H9 (cell line): Measurements from ENCODE around the gene COL27A1. TPM values are rescaled to one million over a fixed set of nuclear protein-coding genes. Genes with fewer than 3 reads are reported as not detected.

Experiments
- DNase-seq: peaks from one replicate; pipeline ENCODE4 v3.0.0-alpha.2; 2017
- H2AFZ ChIP-seq: one replicate; pipeline ENCODE4 v1.6.1; 2013; ENCODE audit warnings: mild to moderate bottlenecking, low read length, control low read depth, moderate library complexity
- H2AK5ac ChIP-seq: 2 replicates; pipeline ENCODE4 v1.6.1; 2013; ENCODE audit warnings: low read length, control low read depth, mixed read lengths; ENCODE audit not compliant: insufficient read length
- H2BK120ac ChIP-seq: one replicate; pipeline ENCODE4 v1.6.1; 2013; ENCODE audit warnings: low read depth, mild to moderate bottlenecking, low read length, control low read depth, inconsistent platforms; ENCODE audit not compliant: poor library complexity, severe bottlenecking
- H2BK12ac ChIP-seq: 2 replicates; pipeline ENCODE4 v1.6.1; 2013; ENCODE audit warnings: low read length, control low read depth, mixed read lengths, low read depth; ENCODE audit not compliant: insufficient read length
- H2BK15ac ChIP-seq: 2 replicates; pipeline ENCODE4 v1.6.1; 2013; ENCODE audit warnings: low read depth, low read length, control low read depth
- H2BK20ac ChIP-seq: one replicate; pipeline ENCODE4 v1.6.1; 2013; ENCODE audit warnings: low read depth, mild to moderate bottlenecking, low read length, control low read depth, inconsistent platforms; ENCODE audit not compliant: poor library complexity, severe bottlenecking
- H2BK5ac ChIP-seq: 2 replicates; pipeline ENCODE4 v1.6.1; 2013; ENCODE audit warnings: low read length, control low read depth, mixed read lengths; ENCODE audit not compliant: insufficient read length
- H3K14ac ChIP-seq: 2 replicates; pipeline ENCODE4 v1.6.1; 2013; ENCODE audit warnings: low read length, control low read depth; ENCODE audit not compliant: insufficient read depth
- H3K18ac ChIP-seq: 2 replicates; pipeline ENCODE4 v1.6.1; 2013; ENCODE audit warnings: low read depth, mild to moderate bottlenecking, mixed read lengths, low read length, control low read depth; ENCODE audit not compliant: insufficient read length
- H3K23ac ChIP-seq: 2 replicates; pipeline ENCODE4 v1.6.1; 2013; ENCODE audit warnings: low read length, control low read depth, mixed read lengths, low read depth; ENCODE audit not compliant: insufficient read length
- H3K23me2 ChIP-seq: 2 replicates; pipeline ENCODE4 v1.6.1; 2013; ENCODE audit warnings: low read depth, mild to moderate bottlenecking, mixed read lengths, low read length, control low read depth; ENCODE audit not compliant: insufficient read length, poor library complexity, severe bottlenecking
- H3K27ac ChIP-seq: 2 replicates; pipeline ENCODE4 v1.5.1; 2013; ENCODE audit warnings: low read length, control low read depth, mixed read lengths, low read depth; ENCODE audit not compliant: insufficient read length
- H3K27me3 ChIP-seq: 2 replicates; pipeline ENCODE4 v1.6.1; 2013; ENCODE audit warnings: low read length, control low read depth, inconsistent platforms; ENCODE audit not compliant: insufficient read depth
- H3K4ac ChIP-seq: 2 replicates; pipeline ENCODE4 v1.6.1; 2013; ENCODE audit warnings: low read depth, mild to moderate bottlenecking, control low read depth, inconsistent platforms, low read length, moderate library complexity
- H3K4me1 ChIP-seq: 2 replicates; pipeline ENCODE4 v1.6.1; 2013; ENCODE audit warnings: low read length, control low read depth, inconsistent platforms; ENCODE audit not compliant: insufficient read depth
- H3K4me2 ChIP-seq: 2 replicates; pipeline ENCODE4 v1.6.1; 2013; ENCODE audit warnings: low read length, control low read depth, mixed read lengths; ENCODE audit not compliant: insufficient read length, insufficient read depth
- H3K56ac ChIP-seq: 2 replicates; pipeline ENCODE4 v1.6.1; 2013; ENCODE audit warnings: low read depth, mild to moderate bottlenecking, mixed read lengths, low read length, control low read depth; ENCODE audit not compliant: insufficient read length
- H3K79me1 ChIP-seq: 2 replicates; pipeline ENCODE4 v1.6.1; 2013; ENCODE audit warnings: low read depth, mild to moderate bottlenecking, moderate library complexity, low read length, control low read depth, inconsistent platforms; ENCODE audit not compliant: insufficient read depth, poor library complexity, severe bottlenecking
- H3K79me2 ChIP-seq: 2 replicates; pipeline ENCODE4 v1.6.1; 2013; ENCODE audit warnings: low read length, control low read depth, inconsistent platforms; ENCODE audit not compliant: insufficient read depth
- H3K9ac ChIP-seq: 2 replicates; pipeline ENCODE4 v1.6.1; 2013; ENCODE audit warnings: low read length, control low read depth, mixed read lengths; ENCODE audit not compliant: insufficient read length; ENCODE audit errors: extremely low read depth
- H3K9me3 ChIP-seq: one replicate; pipeline ENCODE4 v1.6.1; 2013; ENCODE audit warnings: low read depth, low read length, inconsistent platforms; ENCODE audit not compliant: control insufficient read depth
- H3T11ph ChIP-seq: one replicate; pipeline ENCODE4 v1.6.1; 2013; ENCODE audit warnings: mild to moderate bottlenecking, low read length, control low read depth, inconsistent platforms
- H4K20me1 ChIP-seq: one replicate; pipeline ENCODE4 v1.6.1; 2013; ENCODE audit not compliant: control insufficient read depth, insufficient read length, insufficient read depth
- H4K5ac ChIP-seq: 2 replicates; pipeline ENCODE4 v1.6.1; 2013; ENCODE audit warnings: low read depth, mild to moderate bottlenecking, mixed read lengths, low read length, control low read depth; ENCODE audit not compliant: insufficient read length
- H4K8ac ChIP-seq: replicated peaks from 2 replicates; pipeline ENCODE4 v1.6.1; 2013; ENCODE audit warnings: low read length, control low read depth, mixed read lengths, low read depth; ENCODE audit not compliant: insufficient read length
- H4K91ac ChIP-seq: 2 replicates; pipeline ENCODE4 v1.6.1; 2013; ENCODE audit warnings: low read depth, mild to moderate bottlenecking, moderate library complexity, mixed read lengths, low read length, control low read depth; ENCODE audit not compliant: insufficient read length
- H3K27ac Mint-ChIP-seq, 3 experiments: 2 replicates in 2 of 3; 3 replicates in 1 of 3; pipeline ENCODE4 v1.8.0; 2020 to 2021; ENCODE audit warnings: mixed read lengths in 3 of 3, mild to moderate bottlenecking in 1 of 3, moderate library complexity in 1 of 3
- H3K27me3 Mint-ChIP-seq: 2 replicates; pipeline ENCODE4 v1.8.0; 2021; ENCODE audit warnings: low read depth, mild to moderate bottlenecking, moderate library complexity, mixed read lengths
- H3K36me3 Mint-ChIP-seq, 3 experiments: 2 replicates in 2 of 3; 3 replicates in 1 of 3; pipeline ENCODE4 v1.8.0; 2020 to 2021; ENCODE audit warnings: low read depth in 3 of 3, mixed read lengths in 3 of 3; ENCODE audit not compliant: insufficient read depth in 1 of 3
- H3K4me1 Mint-ChIP-seq, 2 experiments: 2 replicates each; pipeline ENCODE4 v1.8.0; 2020; ENCODE audit warnings: mixed read lengths in 2 of 2
- H3K4me3 Mint-ChIP-seq, 2 experiments: 2 replicates in 1 of 2; 3 replicates in 1 of 2; pipeline ENCODE4 v1.8.0; 2020 to 2021; ENCODE audit warnings: mild to moderate bottlenecking in 2 of 2, mixed read lengths in 2 of 2, moderate library complexity in 1 of 2
- H3K9me3 Mint-ChIP-seq, 2 experiments: 2 replicates in 1 of 2; 3 replicates in 1 of 2; pipeline ENCODE4 v1.8.0; 2020; ENCODE audit warnings: mild to moderate bottlenecking in 2 of 2, mixed read lengths in 2 of 2, moderate library complexity in 1 of 2
- CTCF ChIP-seq: fragments of 200-600 bp; sonication (generic); conservative IDR thresholded peaks from 3 replicates; pipeline ENCODE4 v1.8.0; 2021; ENCODE audit warnings: antibody characterized with exemption, mild to moderate bottlenecking
- WGBS: extraction: QIAGEN DNeasy Blood & Tissue Kit; methylation state at CpG from one replicate; pipeline ENCODE4 v1.1.7; 2013; ENCODE audit warnings: missing lambda C conversion rate, low lambda C conversion rate, mixed read lengths; ENCODE audit not compliant: insufficient read length; ENCODE audit errors: extremely low coverage; 5-methylcytosine and 5-hydroxymethylcytosine counted together
- total RNA-seq: library from RNA; stranded (reverse); gene quantifications from 2 replicates; pipeline ENCODE4 v1.2.1, GENCODE V29; 2021

The COL27A1 gene
- total RNA-seq, 1 experiment from 2014 or later = 17.9 TPM

GRCh38 chr9:114247491-114247890 is 92.2 kb downstream of the COL27A1 start:
- no peak overlapping the region for H4K5ac ChIP-seq
- H3K79me2 ChIP-seq = no peaks in the 10 kb centered on the region
- DNase-seq = no peak
- no peak overlapping the region for H3K4ac ChIP-seq
- H2BK20ac ChIP-seq = no peak overlapping the region
- no peak overlapping the region for H2AK5ac ChIP-seq
- H2BK5ac ChIP-seq = no peak overlapping the region
- no peak overlapping the region for H3K4me2 ChIP-seq
- H3K18ac ChIP-seq = no peak overlapping the region
- no CpG with 5 or more reads among the region's 5 CpGs for WGBS
- H2BK12ac ChIP-seq = no peak overlapping the region
- no peak overlapping the region for H4K91ac ChIP-seq
- H2AFZ ChIP-seq = no peak overlapping the region
- no peak overlapping the region for H3K27ac Mint-ChIP-seq
- H3K9me3 Mint-ChIP-seq = no peaks in the 10 kb centered on the region
- H3T11ph ChIP-seq = no peak overlapping the region
- H3K27me3 Mint-ChIP-seq = peaks cover under 1% of the 10 kb centered on the region; the same call in 1 of the 2 replicates
- no peak overlapping the region for H2BK15ac ChIP-seq
- H3K4me1 ChIP-seq = no peaks in the 10 kb centered on the region
- no peaks in the 10 kb centered on the region for H3K27me3 ChIP-seq
- H4K20me1 ChIP-seq = no peaks in the 10 kb centered on the region
- peaks cover 4 to 15% of the 10 kb centered on the region in 2 experiments for H3K4me1 Mint-ChIP-seq
- H4K8ac ChIP-seq = no peak overlapping the region
- no peak overlapping the region; the same call in 1 of the 2 replicates for H3K14ac ChIP-seq
- H3K36me3 Mint-ChIP-seq = peaks cover 0 to 8% (median 0%) of the 10 kb centered on the region in 3 experiments; a peak in 1 of 7 replicates
- no peak overlapping the region for H2BK120ac ChIP-seq
- H3K56ac ChIP-seq = no peak overlapping the region
- H3K23me2 ChIP-seq = no peaks in the 10 kb centered on the region
- no peak overlapping the region for H3K27ac ChIP-seq
- no peaks in the 10 kb centered on the region for H3K9me3 ChIP-seq
- H3K9ac ChIP-seq = no peak overlapping the region
- no peaks in the 10 kb centered on the region for H3K79me1 ChIP-seq
- TF ChIP-seq CTCF = no peak
- H3K23ac ChIP-seq = no peak overlapping the region
- no peak overlapping the region for H3K4me3 Mint-ChIP-seq
